ENCODE data around the gene AKAP6.

GRCh38 chr14:32576088-32576795 is 247.1 kb downstream of the AKAP6 start:
- TF ChIP-seq, protein P1, sequence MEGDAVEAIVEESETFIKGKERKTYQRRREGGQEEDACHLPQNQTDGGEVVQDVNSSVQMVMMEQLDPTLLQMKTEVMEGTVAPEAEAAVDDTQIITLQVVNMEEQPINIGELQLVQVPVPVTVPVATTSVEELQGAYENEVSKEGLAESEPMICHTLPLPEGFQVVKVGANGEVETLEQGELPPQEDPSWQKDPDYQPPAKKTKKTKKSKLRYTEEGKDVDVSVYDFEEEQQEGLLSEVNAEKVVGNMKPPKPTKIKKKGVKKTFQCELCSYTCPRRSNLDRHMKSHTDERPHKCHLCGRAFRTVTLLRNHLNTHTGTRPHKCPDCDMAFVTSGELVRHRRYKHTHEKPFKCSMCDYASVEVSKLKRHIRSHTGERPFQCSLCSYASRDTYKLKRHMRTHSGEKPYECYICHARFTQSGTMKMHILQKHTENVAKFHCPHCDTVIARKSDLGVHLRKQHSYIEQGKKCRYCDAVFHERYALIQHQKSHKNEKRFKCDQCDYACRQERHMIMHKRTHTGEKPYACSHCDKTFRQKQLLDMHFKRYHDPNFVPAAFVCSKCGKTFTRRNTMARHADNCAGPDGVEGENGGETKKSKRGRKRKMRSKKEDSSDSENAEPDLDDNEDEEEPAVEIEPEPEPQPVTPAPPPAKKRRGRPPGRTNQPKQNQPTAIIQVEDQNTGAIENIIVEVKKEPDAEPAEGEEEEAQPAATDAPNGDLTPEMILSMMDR (IDR thresholded peaks at IDR 0.05), result peak; percentile 84 to 97 (median 90)
- no peak for TF ChIP-seq POLR2A (IDR thresholded peaks at IDR 0.05)
